ENCODE results near the gene DMGDH. TPM values are rescaled to one million over a fixed set of nuclear protein-coding genes. Genes with fewer than 3 reads are reported as not detected.

Gene DMGDH
- total and polyA plus RNA-seq, 10 of the 15 experiments (the other 5 are each of a cell fraction or from before 2014, with no cell fraction given): 0.22 to 1.5 (median 0.44) TPM; not detected in 3

GRCh38 chr5:79008362-79008761, 61.1 kb downstream of the DMGDH start:
- no peak overlapping the region for H3K27ac ChIP-seq (ENCODE audit: control insufficient read depth, insufficient read depth)
- intact Hi-C loops (cut with micrococcal nuclease; ENCODE audit: unreplicated experiment): no loop called here

GRCh38 chr5:79007872-79008271, 61.6 kb downstream of the DMGDH start:
- POLR2A ChIA-PET: interaction anchor here (1.2 kb wide), 1 partner anchor 23 kb away, joined by 5 read pairs; the partner anchor contains the start of gene ARSB
- CTCF ChIA-PET: interaction anchor here (1.7 to 6.7 kb wide), 3 partner anchors 15 to 125 kb away, joined by 3 to 104 read pairs (median 13); no protein-coding TSS in a partner anchor
- TF ChIP-seq RAD51 (IDR thresholded peaks at IDR 0.05) (no peak), NFIC (IDR thresholded peaks at IDR 0.05; ENCODE audit: low read depth, low read length) (no peak), ZZZ3 (IDR thresholded peaks at IDR 0.05; ENCODE audit: control insufficient read depth, insufficient read length, low read depth) (no peak), CHD1 (IDR thresholded peaks at IDR 0.05; ENCODE audit: low read depth, low read length) (no peak), EED (IDR thresholded peaks at IDR 0.05; ENCODE audit: low read depth) (no peak), SP1 (IDR thresholded peaks at IDR 0.05; ENCODE audit: low read depth, low read length) (no peak), GABPA (IDR thresholded peaks at IDR 0.05; ENCODE audit: low read depth) (no peak), RELA (IDR thresholded peaks at IDR 0.05; ENCODE audit: borderline replicate concordance, partially characterized antibody) (no peak), FOXM1 (IDR thresholded peaks at IDR 0.05; ENCODE audit: low read depth, low read length) (no peak), HCFC1 (IDR thresholded peaks at IDR 0.05; ENCODE audit: low read length) (no peak), STAT3 (IDR thresholded peaks at IDR 0.05; ENCODE audit: low read depth, low read length) (no peak), KAT2A (conservative IDR thresholded peaks at IDR 0.05; ENCODE audit: control insufficient read depth, low read depth, low read length) (no peak), MEF2B (IDR thresholded peaks at IDR 0.05; ENCODE audit: partially characterized antibody, poor library complexity, severe bottlenecking) (no peak), ATF2 (IDR thresholded peaks at IDR 0.05; ENCODE audit: low read length) (no peak)

More at GRCh38 chr5:79008362-79008761, 61.1 kb downstream of the DMGDH start:
- FAIRE-seq (peak; percentile 54), DNase-seq (ENCODE audit: low read depth, low spot score) (no peak), ATAC-seq (no peak)
- in situ Hi-C loops (cut with MboI): no loop called here
- H3K79me2 ChIP-seq (ENCODE audit: control insufficient read depth, insufficient read depth, low read length): no peaks in the 10 kb centered on the region
- no peaks in the 10 kb centered on the region for H4K20me1 ChIP-seq (ENCODE audit: control insufficient read depth, insufficient read depth)
- no peaks in the 10 kb centered on the region for H3K4me1 ChIP-seq (ENCODE audit: control insufficient read depth, insufficient read depth, low read length)
- no peak overlapping the region for H3K4me3 ChIP-seq
- no peak overlapping the region for H3K4me2 ChIP-seq (ENCODE audit: control insufficient read depth, insufficient read depth)
- H2AFZ ChIP-seq (ENCODE audit: control insufficient read depth, low read depth, low read length): no peak overlapping the region
- no peak for TF ChIP-seq NFXL1 (IDR thresholded peaks at IDR 0.05; ENCODE audit: borderline replicate concordance)
- TF ChIP-seq CHD1 (IDR thresholded peaks at IDR 0.05; ENCODE audit: low read depth, low read length): no peak
- no peak for TF ChIP-seq CREB1 (IDR thresholded peaks at IDR 0.05; ENCODE audit: low read depth)
- TF ChIP-seq IKZF2 (IDR thresholded peaks at IDR 0.05): no peak
- no peak for TF ChIP-seq PAX5 (IDR thresholded peaks at IDR 0.05; ENCODE audit: borderline replicate concordance, low read depth, low read length)
- TF ChIP-seq KAT2A (conservative IDR thresholded peaks at IDR 0.05; ENCODE audit: control insufficient read depth, low read depth, low read length): no peak
- no peak for TF ChIP-seq RUNX3 (IDR thresholded peaks at IDR 0.05; ENCODE audit: low read length)
- TF ChIP-seq FOXM1 (IDR thresholded peaks at IDR 0.05; ENCODE audit: low read depth, low read length): no peak
- no peak for TF ChIP-seq SMAD5 (IDR thresholded peaks at IDR 0.05; ENCODE audit: low read depth)
- TF ChIP-seq EGR1 (IDR thresholded peaks at IDR 0.05; ENCODE audit: borderline replicate concordance in 1 of 2, low read depth in 2 of 2, low read length in 2 of 2): no peak
- no TSS peak for BruUV-seq (replicated peaks)
- H3K9ac ChIP-seq (ENCODE audit: control insufficient read depth, insufficient read depth, low read length): no peak overlapping the region
- ChIA-PET RAD21 (ENCODE audit: unreplicated experiment) (interaction anchor here (0.9 to 1.1 kb wide), 2 partner anchors 125 kb away, joined by 3 to 5 read pairs; no protein-coding TSS in a partner anchor), POLR2A (interaction anchor here (0.6 to 1.2 kb wide), 2 partner anchors 24 to 566 kb away, joined by 4 to 5 read pairs; partner anchors contain the start of gene ARSB), SMC1A (ENCODE audit: uncharacterized antibody, unreplicated experiment) (interaction anchor here (0.9 to 3.1 kb wide), 4 partner anchors 12 to 22 kb away, joined by 3 to 12 read pairs (median 4); no protein-coding TSS in a partner anchor), CTCF (interaction anchor here (1.7 to 6.7 kb wide), 3 partner anchors 14 to 125 kb away, joined by 3 to 104 read pairs (median 13); no protein-coding TSS in a partner anchor)
- H3K27me3 ChIP-seq (replicated peaks in 1 of 2; ENCODE audit: control insufficient read depth in 2 of 2, insufficient read depth in 2 of 2, low read length in 1 of 2): peaks cover 0 to 1% of the 10 kb centered on the region in 2 experiments; a peak in 1 of 4 replicates
- WGBS (ENCODE audit: insufficient coverage, insufficient replicate concordance, low lambda C conversion rate, missing lambda C conversion rate): 52% methylated on average over 3 of the region's 3 CpGs
- peaks cover 2% of the 10 kb centered on the region; the same call in 1 of the 3 replicates for H3K9me3 ChIP-seq (replicated peaks; ENCODE audit: control insufficient read depth, insufficient read depth, low read length)
- H3K36me3 ChIP-seq (ENCODE audit: control insufficient read depth in 2 of 2, insufficient read depth in 2 of 2, low read length in 1 of 2): no peaks in the 10 kb centered on the region

More at GRCh38 chr5:79007872-79008271, 61.6 kb downstream of the DMGDH start:
- in situ Hi-C loops (cut with MboI): no loop called here
- Histone ChIP-seq H3K4me2 (ENCODE audit: control insufficient read depth, insufficient read depth) (no peak overlapping the region), H4K20me1 (ENCODE audit: control insufficient read depth, insufficient read depth) (no peaks in the 10 kb centered on the region), H3K4me3 (no peak overlapping the region), H3K27ac (ENCODE audit: control insufficient read depth, insufficient read depth) (no peak overlapping the region), H3K9ac (ENCODE audit: control insufficient read depth, insufficient read depth, low read length) (no peak overlapping the region), H3K9me3 (replicated peaks; ENCODE audit: control insufficient read depth, insufficient read depth, low read length) (peaks cover 2% of the 10 kb centered on the region; the same call in 1 of the 3 replicates), H3K27me3 (replicated peaks in 1 of 2; ENCODE audit: control insufficient read depth in 2 of 2, insufficient read depth in 2 of 2, low read length in 1 of 2) (peaks cover 0 to 1% of the 10 kb centered on the region in 2 experiments; a peak in 1 of 4 replicates), H2AFZ (ENCODE audit: control insufficient read depth, low read depth, low read length) (no peak overlapping the region), H3K36me3 (ENCODE audit: control insufficient read depth in 2 of 2, insufficient read depth in 2 of 2, low read length in 1 of 2) (no peaks in the 10 kb centered on the region), H3K4me1 (ENCODE audit: control insufficient read depth, insufficient read depth, low read length) (no peaks in the 10 kb centered on the region), H3K79me2 (ENCODE audit: control insufficient read depth, insufficient read depth, low read length) (no peaks in the 10 kb centered on the region)
- ATAC-seq: no peak
- BruUV-seq (replicated peaks): no TSS peak
- WGBS (ENCODE audit: insufficient coverage, insufficient replicate concordance, low lambda C conversion rate, missing lambda C conversion rate): 100% methylated on average over 3 of the region's 3 CpGs
- FAIRE-seq: no peak
- intact Hi-C loops (cut with micrococcal nuclease; ENCODE audit: unreplicated experiment): no loop called here
- SMC1A ChIA-PET (ENCODE audit: uncharacterized antibody, unreplicated experiment): interaction anchor here (0.9 to 3.1 kb wide), 5 partner anchors 11 to 125 kb away, joined by 3 to 12 read pairs (median 4); no protein-coding TSS in a partner anchor
- RAD21 ChIA-PET (ENCODE audit: unreplicated experiment): interaction anchor here (1.1 kb wide), 1 partner anchor 125 kb away, joined by 3 read pairs; no protein-coding TSS in a partner anchor
- DNase-seq (ENCODE audit: low read depth, low spot score): no peak

All from GM12878 (cell line).